Thymus (tissue), 14 donors: ENCODE data around the gene LRRC74B. TPM values are rescaled to one million over a fixed set of nuclear protein-coding genes. Genes with fewer than 3 reads are reported as not detected.

ENCODE experiments used
- DNase-seq, 9 donors: peaks; one replicate each; pipeline ENCODE4 v3.0.0-alpha.2; 2013; ENCODE audit warnings: low spot score in 9 of 9, low read depth in 6 of 9, missing footprints in 1 of 9
- H3K27ac ChIP-seq, 2 donors: one replicate each; pipeline ENCODE4 v1.5.1; 2013; ENCODE audit warnings: control low read depth in 1 of 2, low read depth in 1 of 2, low read length in 1 of 2, mild to moderate bottlenecking in 1 of 2, moderate library complexity in 1 of 2
- H3K27me3 ChIP-seq, 2 donors: one replicate each; pipeline ENCODE4 v1.5.1; 2013; ENCODE audit warnings: low read length in 1 of 2; ENCODE audit not compliant: control insufficient read depth in 2 of 2, insufficient read depth in 1 of 2
- H3K36me3 ChIP-seq, 2 donors: one replicate each; pipeline ENCODE4 v1.5.1; 2013; ENCODE audit warnings: low read length in 1 of 2, mild to moderate bottlenecking in 1 of 2, moderate library complexity in 1 of 2; ENCODE audit not compliant: control insufficient read depth in 2 of 2, insufficient read depth in 2 of 2
- H3K4me1 ChIP-seq, 2 donors: one replicate each; pipeline ENCODE4 v1.5.1; 2013; ENCODE audit warnings: low read length in 2 of 2; ENCODE audit not compliant: control insufficient read depth in 2 of 2, insufficient read depth in 2 of 2
- H3K4me3 ChIP-seq, 2 donors: one replicate each; pipeline ENCODE4 v1.5.1; 2013; ENCODE audit warnings: low read length in 2 of 2, control low read depth in 1 of 2, mild to moderate bottlenecking in 1 of 2
- H3K9me3 ChIP-seq, 2 donors: one replicate each; pipeline ENCODE4 v1.5.1; 2013; ENCODE audit warnings: low read length in 1 of 2, mild to moderate bottlenecking in 1 of 2; ENCODE audit not compliant: control insufficient read depth in 2 of 2, insufficient read depth in 1 of 2
- WGBS: extraction: QIAGEN DNeasy Blood & Tissue Kit; methylation state at CpG from one replicate; pipeline ENCODE4 v1.1.7; 2013; 5-methylcytosine and 5-hydroxymethylcytosine counted together
- long read RNA-seq, 10 donors: transcript quantifications; one replicate each; lab custom pipeline, GENCODE V29; 2026
- polyA plus RNA-seq: library from polyadenylated mRNA; stranded (reverse); fragments of 200-250 nt; gene quantifications from one replicate; pipeline ENCODE4 v1.2.3, GENCODE V29; 2013
- total RNA-seq: library from RNA; stranded (reverse); fragments of 120-200 nt; gene quantifications from one replicate; pipeline ENCODE4 v1.2.4, GENCODE V29; 2013
- donor health status: healthy.

The LRRC74B gene, protein sequence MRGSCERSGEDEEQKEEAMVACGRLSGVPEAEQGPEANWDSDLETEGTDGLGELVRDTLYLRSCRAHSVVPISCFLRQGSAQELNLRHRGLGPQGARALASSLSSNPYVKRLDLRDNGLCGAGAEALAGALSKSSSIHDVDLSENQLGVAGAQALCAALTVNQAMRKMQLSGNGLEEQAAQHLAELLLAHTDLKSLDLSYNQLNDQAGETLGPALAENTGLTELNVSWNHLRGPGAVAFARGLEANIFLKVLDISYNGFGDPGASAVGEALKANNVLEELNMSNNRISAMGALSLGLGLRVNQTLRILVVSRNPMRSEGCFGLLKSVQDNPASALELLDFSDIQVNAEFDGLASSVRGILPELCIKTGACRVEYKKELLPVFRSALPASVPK
- total RNA-seq (not detected), polyA plus RNA-seq (0.16 TPM)
- long read RNA-seq, donor 1, result 0 reads
- long read RNA-seq, donor 2, result 0 reads
- long read RNA-seq, donor 3, result 0 reads
- long read RNA-seq, donor 4, result 0 reads
- long read RNA-seq, donor 5, result 0 reads
- long read RNA-seq, donor 6, result 0 reads
- long read RNA-seq, donor 7, result 0 reads
- long read RNA-seq, donor 8, result 0 reads
- long read RNA-seq, donor 9, result 0 reads
- long read RNA-seq, donor 10, result 0 reads

- no peak within 1 kb of the TSS for H3K4me3 ChIP-seq
- H3K27ac ChIP-seq, result no peak within 1 kb of the TSS
- 12% methylated on average over 47 of the region's 47 CpGs for WGBS
- H3K27me3 ChIP-seq, result peaks cover 7 to 53% of the 10 kb centered on the region in 2 donors
- DNase-seq, result peak in 5 of 9 donors; percentile 32 to 70 (median 61)
- H3K9me3 ChIP-seq, result no peaks in the 10 kb centered on the region
- peaks cover 0 to 11% of the 10 kb centered on the region in 2 donors for H3K4me1 ChIP-seq
- H3K36me3 ChIP-seq, result no peaks in the 10 kb centered on the region
These were observed at the start of gene LRRC74B for GRCh38 chr22:21045585-21046294. Gene LRRC74B (plus strand): TSS chr22:21045946. CDS start chr22:21045987, 41 bp downstream.

- Histone ChIP-seq H3K36me3 (peaks cover 75 to 80% of the 10 kb centered on the region in 2 donors), H3K27ac (no peak overlapping the region), H3K4me3 (no peak overlapping the region), H3K27me3 (no peaks in the 10 kb centered on the region), H3K4me1 (peaks cover 7 to 11% of the 10 kb centered on the region in 2 donors), H3K9me3 (no peaks in the 10 kb centered on the region)
- WGBS, result 98% methylated on average over 10 of the region's 10 CpGs
- DNase-seq, result no peak
These were observed 49.7 kb upstream of the LRRC74B start for GRCh38 chr22:20996031-20996410.

DNA sequence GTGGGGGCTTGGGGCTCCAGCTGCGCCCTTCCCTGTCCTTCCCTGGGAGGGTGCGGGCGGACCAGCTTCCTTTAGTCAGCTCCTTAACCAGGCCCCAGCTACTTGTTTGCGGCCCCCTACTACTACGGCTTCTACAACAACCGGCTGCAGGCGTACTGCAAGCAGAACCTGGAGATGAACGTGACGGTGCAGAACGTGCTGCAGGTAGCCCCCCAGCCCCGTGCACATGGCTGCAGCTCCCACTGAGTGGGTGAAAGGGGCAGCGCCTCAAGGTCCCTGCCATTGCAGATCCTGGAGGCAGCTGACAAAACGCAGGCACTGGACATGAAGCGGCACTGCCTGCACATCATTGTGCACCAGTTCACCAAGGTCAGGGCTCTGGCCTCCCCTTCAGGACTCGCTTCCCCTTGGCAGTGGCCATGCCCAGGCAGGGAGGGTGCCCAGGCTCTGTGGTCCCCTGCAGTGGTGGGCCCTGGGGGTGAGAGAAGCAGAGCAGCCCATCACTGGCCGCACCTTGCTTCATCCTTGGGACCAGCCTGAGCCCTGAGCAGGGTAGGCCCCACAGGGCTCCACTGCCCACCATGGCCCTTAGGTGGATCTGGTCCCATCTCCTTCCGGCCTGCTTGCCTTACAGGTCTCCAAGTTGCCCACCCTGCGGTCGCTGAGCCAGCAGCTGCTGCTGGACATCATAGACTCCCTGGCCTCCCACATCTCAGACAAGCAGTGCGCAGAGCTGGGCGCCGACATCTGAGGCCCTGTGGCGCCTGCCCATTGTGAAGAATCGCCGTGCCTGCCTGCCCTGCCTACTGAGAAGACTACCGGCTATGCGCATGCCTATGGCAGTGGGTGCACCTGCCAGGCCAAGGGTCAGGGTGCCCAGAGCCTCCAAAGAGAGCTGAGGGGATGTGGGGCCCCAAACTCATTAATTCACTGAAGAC, 48.9 kb upstream of the LRRC74B start:
- WGBS, result 97% methylated on average over 27 of the region's 27 CpGs
- no peak overlapping the region for H3K4me3 ChIP-seq
- no peak overlapping the region for H3K27ac ChIP-seq
- no peak for DNase-seq
- no peaks in the 10 kb centered on the region for H3K27me3 ChIP-seq
- peaks cover 10 to 17% of the 10 kb centered on the region in 2 donors for H3K4me1 ChIP-seq
- no peaks in the 10 kb centered on the region for H3K9me3 ChIP-seq
- H3K36me3 ChIP-seq, result peaks cover 70 to 72% of the 10 kb centered on the region in 2 donors

- Histone ChIP-seq H3K4me1 (peaks cover 10 to 18% of the 10 kb centered on the region in 2 donors), H3K36me3 (peaks cover 62 to 64% of the 10 kb centered on the region in 2 donors), H3K27me3 (no peaks in the 10 kb centered on the region), H3K4me3 (no peak overlapping the region), H3K27ac (no peak overlapping the region), H3K9me3 (peaks cover 0 to 5% of the 10 kb centered on the region in 2 donors)
- 96% methylated on average over 13 of the region's 13 CpGs for WGBS
- DNase-seq, result no peak
These were observed 48.0 kb upstream of the LRRC74B start for GRCh38 chr22:20997536-20998257.

- 89% methylated on average over 7 of the region's 7 CpGs for whole genome bisulfite sequencing
- H3K36me3 ChIP-seq, result peaks cover 56 to 58% of the 10 kb centered on the region in 2 donors
These were observed 47.1 kb upstream of the LRRC74B start for GRCh38 chr22:20998411-20999336.

GRCh38 chr22:20999350-21000206, 46.2 kb upstream of the LRRC74B start:
- H3K36me3 ChIP-seq, result peaks cover 46 to 52% of the 10 kb centered on the region in 2 donors
- DNase-seq, result no peak
- H3K4me1 ChIP-seq, result peaks cover 17 to 24% of the 10 kb centered on the region in 2 donors
- 97% methylated on average over 27 of the region's 27 CpGs for WGBS
- no peaks in the 10 kb centered on the region for H3K27me3 ChIP-seq
- H3K4me3 ChIP-seq, result no peak overlapping the region
- peaks cover 0 to 5% of the 10 kb centered on the region in 2 donors for H3K9me3 ChIP-seq
- H3K27ac ChIP-seq, result no peak overlapping the region

More at GRCh38 chr22:20998411-20999336, 47.1 kb upstream of the LRRC74B start:
- no peak for DNase-seq
- Histone ChIP-seq H3K27me3 (no peaks in the 10 kb centered on the region), H3K9me3 (peaks cover 0 to 5% of the 10 kb centered on the region in 2 donors), H3K4me1 (peaks cover 17 to 24% of the 10 kb centered on the region in 2 donors), H3K27ac (no peak overlapping the region), H3K4me3 (no peak overlapping the region)
